Measurements from ENCODE around the gene PATL2.

GRCh38 chr15:44656298-44656697, 54.8 kb downstream of the PATL2 start:
- TF ChIP-seq, protein P1, sequence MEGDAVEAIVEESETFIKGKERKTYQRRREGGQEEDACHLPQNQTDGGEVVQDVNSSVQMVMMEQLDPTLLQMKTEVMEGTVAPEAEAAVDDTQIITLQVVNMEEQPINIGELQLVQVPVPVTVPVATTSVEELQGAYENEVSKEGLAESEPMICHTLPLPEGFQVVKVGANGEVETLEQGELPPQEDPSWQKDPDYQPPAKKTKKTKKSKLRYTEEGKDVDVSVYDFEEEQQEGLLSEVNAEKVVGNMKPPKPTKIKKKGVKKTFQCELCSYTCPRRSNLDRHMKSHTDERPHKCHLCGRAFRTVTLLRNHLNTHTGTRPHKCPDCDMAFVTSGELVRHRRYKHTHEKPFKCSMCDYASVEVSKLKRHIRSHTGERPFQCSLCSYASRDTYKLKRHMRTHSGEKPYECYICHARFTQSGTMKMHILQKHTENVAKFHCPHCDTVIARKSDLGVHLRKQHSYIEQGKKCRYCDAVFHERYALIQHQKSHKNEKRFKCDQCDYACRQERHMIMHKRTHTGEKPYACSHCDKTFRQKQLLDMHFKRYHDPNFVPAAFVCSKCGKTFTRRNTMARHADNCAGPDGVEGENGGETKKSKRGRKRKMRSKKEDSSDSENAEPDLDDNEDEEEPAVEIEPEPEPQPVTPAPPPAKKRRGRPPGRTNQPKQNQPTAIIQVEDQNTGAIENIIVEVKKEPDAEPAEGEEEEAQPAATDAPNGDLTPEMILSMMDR (conservative IDR thresholded peaks at IDR 0.05 in 1 of 2, IDR thresholded peaks at IDR 0.05 in 1 of 2; ENCODE audit: low read depth in 1 of 2, low read length in 2 of 2), result no peak
- no peak for TF ChIP-seq EZH2 (IDR thresholded peaks at IDR 0.05; ENCODE audit: low read length, missing control alignments)

All from fibroblast of lung (primary cell).